Common myeloid progenitor, CD34-positive (primary cell): Measurements from ENCODE around the gene IBA57.
A peak's percentile ranks its signal among the peaks of the same experiment; 100 is the strongest.

Experiments used
- CTCF ChIA-PET: fragments of 350-600 bp; sonication (Branson Sonifier 250); formaldehyde crosslinking; loops from one replicate; lab custom pipeline; 2021; ENCODE audit warnings: antibody characterized with exemption; lab: Charles Lee
- POLR2A ChIA-PET: fragments of 350-600 bp; sonication (Branson Sonifier 250); formaldehyde crosslinking; loops from one replicate; lab custom pipeline; 2021; ENCODE audit warnings: antibody characterized with exemption; lab: Charles Lee
- DNase-seq, 3 donors: peaks; one replicate each; pipeline versions ENCODE4 v3.0.0 to v3.0.0-alpha.2; 2013
- H3K27ac ChIP-seq, 2 experiments: 1 replicate in 1 of 2; 2 replicates in 1 of 2; pipeline ENCODE4 v1.7.0; 2013; ENCODE audit warnings: inconsistent platforms in 2 of 2, low read length in 2 of 2, mild to moderate bottlenecking in 2 of 2, low read depth in 1 of 2, moderate library complexity in 1 of 2; ENCODE audit not compliant: severe bottlenecking in 2 of 2, insufficient read depth in 1 of 2, poor library complexity in 1 of 2
- H3K27me3 ChIP-seq, 5 experiments: replicated peaks in 2 of 5; 1 replicate in 3 of 5; 2 replicates in 2 of 5; pipeline versions ENCODE4 v1.6.1 to v1.7.0; 2013; ENCODE audit warnings: low read length in 4 of 5, mild to moderate bottlenecking in 2 of 5, moderate library complexity in 2 of 5, inconsistent platforms in 1 of 5; ENCODE audit not compliant: insufficient read depth in 5 of 5, control insufficient read depth in 4 of 5
- H3K36me3 ChIP-seq, 4 experiments: 1 replicate in 2 of 4; 2 replicates in 2 of 4; pipeline versions ENCODE4 v1.6.1 to v1.7.0; 2013; ENCODE audit warnings: low read length in 3 of 4, control low read depth in 1 of 4, mild to moderate bottlenecking in 1 of 4; ENCODE audit not compliant: control insufficient read depth in 4 of 4, insufficient read depth in 4 of 4
- H3K4me1 ChIP-seq, 4 experiments: 1 replicate in 3 of 4; 2 replicates in 1 of 4; pipeline versions ENCODE4 v1.6.1 to v1.7.1; 2013; ENCODE audit warnings: low read length in 3 of 4, mild to moderate bottlenecking in 3 of 4, control low read depth in 1 of 4, inconsistent platforms in 1 of 4, moderate library complexity in 1 of 4; ENCODE audit not compliant: control insufficient read depth in 4 of 4, insufficient read depth in 4 of 4; ENCODE audit errors: control extremely low read depth in 1 of 4
- H3K4me3 ChIP-seq, 7 experiments: 1 replicate in 4 of 7; 2 replicates in 3 of 7; pipeline versions ENCODE4 v1.5.1 to v1.7.0; 2013; ENCODE audit warnings: mild to moderate bottlenecking in 7 of 7, low read length in 6 of 7, moderate library complexity in 6 of 7, inconsistent platforms in 2 of 7, low read depth in 2 of 7, control low read depth in 1 of 7; ENCODE audit not compliant: insufficient read depth in 4 of 7, control insufficient read depth in 1 of 7; ENCODE audit errors: extremely low read depth in 1 of 7
- H3K9me3 ChIP-seq, 5 experiments: 1 replicate in 4 of 5; 2 replicates in 1 of 5; pipeline versions ENCODE4 v1.6.1 to v1.7.1; 2013; ENCODE audit warnings: low read length in 4 of 5, mild to moderate bottlenecking in 2 of 5, inconsistent platforms in 1 of 5, low read depth in 1 of 5, moderate library complexity in 1 of 5; ENCODE audit not compliant: control insufficient read depth in 4 of 5, insufficient read depth in 2 of 5; ENCODE audit errors: control extremely low read depth in 1 of 5
- WGBS: methylation state at CpG from one replicate; pipeline ENCODE4 v1.1.5; 2013; ENCODE audit not compliant: insufficient coverage; 5-methylcytosine and 5-hydroxymethylcytosine counted together

Gene IBA57

DNA sequence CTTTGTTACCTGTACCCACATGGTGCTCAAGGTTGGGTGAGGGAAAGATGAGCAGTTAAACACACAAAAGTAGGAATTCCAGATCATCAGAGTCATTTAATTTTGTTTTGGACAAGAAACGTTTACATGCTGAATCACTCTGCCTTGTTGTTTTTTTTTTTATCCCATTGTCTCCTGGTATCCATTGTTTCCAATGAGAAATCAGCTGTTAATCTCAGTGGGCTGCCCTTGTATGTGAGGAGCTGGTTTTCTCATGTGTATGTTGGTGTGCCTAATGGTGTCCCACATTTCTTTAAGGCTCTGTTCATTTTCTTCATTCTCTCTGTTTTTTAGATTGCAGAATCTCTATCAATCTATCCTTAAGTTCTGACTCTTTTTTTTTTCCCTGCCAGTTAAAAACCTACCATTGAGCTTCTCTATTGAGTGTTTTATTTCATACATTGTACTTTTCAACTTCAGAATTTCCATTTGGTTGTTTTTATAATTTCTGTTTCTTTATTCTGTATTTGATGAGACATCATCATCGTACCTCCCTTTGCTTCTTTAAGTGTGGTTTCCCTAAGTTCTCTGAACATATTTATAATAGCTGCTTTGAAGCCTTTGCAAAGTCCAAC lies 33.5 kb downstream of the IBA57 start:
- ChIA-PET POLR2A (no interaction called here), CTCF (interaction anchor here (0.6 to 1.1 kb wide), 3 partner anchors 10 to 17 kb away, joined by 4 to 5 read pairs (median 4); no protein-coding TSS in a partner anchor)
- H3K4me1 ChIP-seq: no peaks in the 10 kb centered on the region
- peak in 2 of 3 donors; percentile 41 to 50 for DNase-seq
- peaks cover 0 to 2% (median 0%) of the 10 kb centered on the region in 4 experiments for H3K36me3 ChIP-seq
- H3K4me3 ChIP-seq: no peak overlapping the region
- peaks cover 2 to 21% (median 3%) of the 10 kb centered on the region in 5 experiments for H3K9me3 ChIP-seq
- WGBS: no CpG with 5 or more reads among the region's 2 CpGs
- peaks cover 0 to 4% (median 0%) of the 10 kb centered on the region in 5 experiments for H3K27me3 ChIP-seq
- H3K27ac ChIP-seq: no peak overlapping the region

DNA sequence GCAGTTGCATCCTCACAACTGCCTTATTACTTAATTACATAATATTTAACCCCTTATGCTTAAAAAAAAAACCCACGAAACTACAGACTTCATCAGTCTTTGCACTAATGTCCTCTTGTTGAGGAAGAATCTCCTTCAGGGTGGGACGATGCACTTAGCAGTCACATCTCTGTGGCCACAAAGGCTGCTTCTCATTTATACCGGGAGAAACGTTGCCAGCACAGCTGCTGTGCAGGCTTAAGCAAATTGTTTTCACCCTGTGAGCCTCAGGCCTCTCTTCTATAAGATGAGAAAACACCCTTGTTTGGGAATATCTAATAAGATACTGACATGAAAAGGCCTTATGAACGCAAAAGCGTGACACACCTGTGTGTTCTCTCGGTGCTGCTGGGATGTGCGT lies 39.4 kb downstream of the IBA57 start:
- Histone ChIP-seq H3K36me3 (no peaks in the 10 kb centered on the region), H3K27me3 (peaks cover 0 to 35% (median 2%) of the 10 kb centered on the region in 5 experiments), H3K4me1 (peaks cover 0 to 3% (median 0%) of the 10 kb centered on the region in 4 experiments), H3K4me3 (no peak overlapping the region), H3K27ac (no peak overlapping the region), H3K9me3 (peaks cover 0 to 5% (median 0%) of the 10 kb centered on the region in 5 experiments)
- DNase-seq: peak in 1 of 3 donors; percentile 3
- POLR2A ChIA-PET: no interaction called here
- CTCF ChIA-PET: no interaction called here
- WGBS: 75% methylated on average over 7 of the region's 8 CpGs

- Histone ChIP-seq H3K4me1 (peaks cover 0 to 3% (median 0%) of the 10 kb centered on the region in 4 experiments), H3K27me3 (peaks cover 0 to 35% (median 2%) of the 10 kb centered on the region in 5 experiments), H3K36me3 (no peaks in the 10 kb centered on the region), H3K4me3 (no peak overlapping the region), H3K27ac (no peak overlapping the region), H3K9me3 (no peaks in the 10 kb centered on the region)
- POLR2A ChIA-PET: no interaction called here
- no peak for DNase-seq
- WGBS: 51% methylated on average over 11 of the region's 15 CpGs
- CTCF ChIA-PET: no interaction called here
These were observed 40.2 kb downstream of the IBA57 start for GRCh38 chr1:228205526-228206436.

DNA sequence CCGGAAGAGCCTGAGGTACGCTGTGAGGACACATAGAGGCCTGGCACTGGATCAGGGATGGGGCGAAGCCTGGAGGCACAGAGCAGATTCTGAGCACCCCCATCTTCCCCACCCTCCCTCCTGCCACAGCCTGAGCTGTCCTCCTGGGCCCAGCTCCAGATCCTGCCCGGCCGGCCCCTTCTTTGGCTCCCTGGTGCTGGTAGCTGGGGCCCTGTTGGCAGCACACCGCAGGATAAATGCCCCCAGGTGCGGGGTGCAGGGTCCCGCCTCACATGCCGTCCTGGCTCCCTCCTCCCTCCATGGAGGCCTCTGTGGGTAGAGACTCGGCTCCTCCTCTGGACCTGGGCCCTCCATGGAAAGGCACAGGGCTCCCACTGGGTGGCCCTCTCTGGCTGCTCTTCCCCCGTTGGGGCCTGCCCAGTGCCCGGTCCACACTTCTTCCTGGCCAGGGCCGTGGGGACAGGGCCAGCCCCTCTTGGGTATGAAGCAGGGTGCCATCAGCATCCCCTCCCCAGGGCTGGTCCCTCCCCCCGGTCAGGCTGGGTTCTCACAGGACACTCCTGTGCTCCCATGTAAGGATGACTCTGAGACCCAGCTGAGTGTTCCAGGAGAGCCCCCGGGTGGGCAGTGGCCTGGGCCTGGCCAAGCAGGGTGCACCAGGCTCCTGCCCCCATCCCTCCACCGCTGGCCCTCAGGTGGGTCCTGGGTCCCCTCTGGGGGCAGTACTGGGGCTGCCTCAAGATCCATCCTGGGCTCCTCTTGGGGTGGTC lies 41.2 kb downstream of the IBA57 start:
- ChIA-PET CTCF (no interaction called here), POLR2A (interaction anchor here (0.6 kb wide), 1 partner anchor 85 kb away, joined by 3 read pairs; no protein-coding TSS in a partner anchor)
- Histone ChIP-seq H3K27me3 (peaks cover 0 to 35% (median 2%) of the 10 kb centered on the region in 5 experiments), H3K4me1 (peaks cover 0 to 3% (median 0%) of the 10 kb centered on the region in 4 experiments), H3K36me3 (no peaks in the 10 kb centered on the region), H3K4me3 (no peak overlapping the region), H3K9me3 (no peaks in the 10 kb centered on the region), H3K27ac (no peak overlapping the region)
- 84% methylated on average over 14 of the region's 16 CpGs for WGBS
- no peak for DNase-seq

DNA sequence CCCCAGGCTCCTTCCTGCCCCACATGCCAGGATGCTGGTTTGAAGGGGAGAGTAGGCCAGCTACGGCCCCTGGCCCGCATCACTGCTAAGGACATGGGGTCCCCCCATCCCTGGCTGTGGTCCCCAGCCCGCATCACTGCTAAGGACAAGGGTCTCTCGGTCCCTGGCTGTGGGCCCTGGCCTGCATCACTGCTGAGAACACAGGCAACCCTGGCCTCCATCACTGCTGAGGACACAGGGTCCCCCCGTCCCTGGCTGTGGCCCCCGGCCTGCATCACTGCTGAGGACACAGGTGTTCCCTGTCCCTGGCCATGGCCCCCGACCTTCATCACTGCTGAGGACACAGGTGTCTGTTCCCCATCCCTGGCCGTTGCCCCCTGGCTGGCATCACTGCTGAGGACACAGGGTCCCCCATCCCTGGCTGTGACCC lies 41.8 kb downstream of the IBA57 start:
- 71% methylated on average over 6 of the region's 8 CpGs for WGBS
- no peaks in the 10 kb centered on the region for H3K36me3 ChIP-seq
- H3K4me3 ChIP-seq: no peak overlapping the region
- POLR2A ChIA-PET: interaction anchor here (0.6 kb wide), 1 partner anchor 85 kb away, joined by 3 read pairs; no protein-coding TSS in a partner anchor
- CTCF ChIA-PET: no interaction called here
- H3K27me3 ChIP-seq: peaks cover 0 to 35% (median 2%) of the 10 kb centered on the region in 5 experiments
- peaks cover 0 to 5% (median under 1%) of the 10 kb centered on the region in 4 experiments for H3K4me1 ChIP-seq
- H3K27ac ChIP-seq: no peak overlapping the region
- no peak for DNase-seq
- no peaks in the 10 kb centered on the region for H3K9me3 ChIP-seq

- DNase-seq: no peak
- Histone ChIP-seq H3K27me3 (peaks cover 0 to 35% (median 2%) of the 10 kb centered on the region in 5 experiments), H3K9me3 (no peaks in the 10 kb centered on the region), H3K4me3 (no peak within 1 kb of the TSS), H3K4me1 (peaks cover 0 to 8% (median 6%) of the 10 kb centered on the region in 4 experiments), H3K36me3 (no peaks in the 10 kb centered on the region), H3K27ac (no peak within 1 kb of the TSS)
- ChIA-PET CTCF (no interaction called here), POLR2A (interaction anchor here (0.6 kb wide), 1 partner anchor 84 kb away, joined by 3 read pairs; no protein-coding TSS in a partner anchor)
- 65% methylated on average over 25 of the region's 30 CpGs for WGBS
These were observed 42.5 kb downstream of the IBA57 start, which contains the start of gene OBSCN for GRCh38 chr1:228207851-228208821. OBSCN (plus strand) TSS chr1:228208044; CDS start chr1:228211784, 3,740 bp downstream.
